A204.1 (cell line): ENCODE results near the gene PPP1R27.

ENCODE experiments used
- FAIRE-seq: peaks from 2 replicates; lab custom pipeline; 2012; peaks lifted over from hg19 to GRCh38; lab: Jason Lieb, UNC

PPP1R27 gene

DNA sequence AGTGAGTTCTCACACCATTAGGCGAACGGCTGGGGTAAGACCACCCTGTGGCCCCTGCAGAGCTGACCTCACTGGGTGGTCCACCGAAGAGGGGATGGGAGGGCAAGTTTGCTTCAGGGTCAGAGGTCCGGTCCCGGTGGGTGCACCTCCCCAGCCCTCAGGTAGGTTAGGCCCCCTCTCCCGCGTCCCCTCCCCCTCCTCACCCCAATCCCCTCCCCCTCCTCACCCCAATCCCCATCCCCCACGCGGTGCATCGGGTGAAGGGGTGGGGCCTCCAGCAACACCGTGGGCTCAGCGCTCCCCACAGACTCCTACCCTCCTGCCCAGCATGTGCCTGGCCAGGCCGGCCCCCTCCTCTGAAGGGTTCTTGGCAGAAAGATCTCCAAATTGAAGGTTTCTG lies 15.1 kb downstream of the PPP1R27 start:
- no peak for FAIRE-seq

DNA sequence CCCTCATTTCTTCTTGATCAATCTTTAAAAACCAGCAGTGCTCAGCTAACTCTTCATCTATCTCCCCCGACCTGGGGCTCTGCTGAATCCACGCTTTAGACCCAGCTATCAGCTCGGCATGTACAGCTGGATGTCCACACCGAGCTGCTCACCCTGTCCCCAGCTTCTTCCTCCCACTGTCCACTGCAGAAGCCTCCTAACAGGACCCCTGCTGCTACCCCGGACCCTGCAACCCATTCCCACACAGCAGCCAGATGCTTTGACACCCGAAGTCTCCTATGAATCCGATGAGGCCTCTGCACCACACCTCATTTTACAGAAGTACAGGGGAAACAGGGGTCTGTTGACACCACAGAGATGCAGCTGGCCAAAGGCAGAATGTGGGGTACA lies 17.1 kb downstream of the PPP1R27 start:
- no peak for FAIRE-seq

DNA sequence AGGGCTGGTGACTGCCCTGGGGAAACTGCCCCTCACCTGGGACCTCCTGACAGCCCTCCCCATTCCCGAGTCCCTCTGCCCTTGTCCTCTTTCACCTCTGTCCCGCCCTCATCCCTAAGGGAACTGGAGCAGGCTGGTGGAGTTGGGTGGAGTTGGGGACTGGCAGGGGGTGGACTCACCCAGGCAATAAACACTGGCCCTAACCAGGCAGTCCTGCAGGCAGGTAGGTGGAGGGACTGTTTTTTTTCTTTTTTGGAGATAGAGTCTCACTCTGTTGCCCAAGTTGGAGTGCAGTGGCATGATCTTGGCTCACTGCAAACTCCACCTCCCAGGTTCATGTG lies 19.2 kb downstream of the PPP1R27 start:
- FAIRE-seq, result no peak

GRCh38 chr17:81814748-81815645 lies 19.9 kb downstream of the PPP1R27 start:
- no peak for FAIRE-seq

DNA sequence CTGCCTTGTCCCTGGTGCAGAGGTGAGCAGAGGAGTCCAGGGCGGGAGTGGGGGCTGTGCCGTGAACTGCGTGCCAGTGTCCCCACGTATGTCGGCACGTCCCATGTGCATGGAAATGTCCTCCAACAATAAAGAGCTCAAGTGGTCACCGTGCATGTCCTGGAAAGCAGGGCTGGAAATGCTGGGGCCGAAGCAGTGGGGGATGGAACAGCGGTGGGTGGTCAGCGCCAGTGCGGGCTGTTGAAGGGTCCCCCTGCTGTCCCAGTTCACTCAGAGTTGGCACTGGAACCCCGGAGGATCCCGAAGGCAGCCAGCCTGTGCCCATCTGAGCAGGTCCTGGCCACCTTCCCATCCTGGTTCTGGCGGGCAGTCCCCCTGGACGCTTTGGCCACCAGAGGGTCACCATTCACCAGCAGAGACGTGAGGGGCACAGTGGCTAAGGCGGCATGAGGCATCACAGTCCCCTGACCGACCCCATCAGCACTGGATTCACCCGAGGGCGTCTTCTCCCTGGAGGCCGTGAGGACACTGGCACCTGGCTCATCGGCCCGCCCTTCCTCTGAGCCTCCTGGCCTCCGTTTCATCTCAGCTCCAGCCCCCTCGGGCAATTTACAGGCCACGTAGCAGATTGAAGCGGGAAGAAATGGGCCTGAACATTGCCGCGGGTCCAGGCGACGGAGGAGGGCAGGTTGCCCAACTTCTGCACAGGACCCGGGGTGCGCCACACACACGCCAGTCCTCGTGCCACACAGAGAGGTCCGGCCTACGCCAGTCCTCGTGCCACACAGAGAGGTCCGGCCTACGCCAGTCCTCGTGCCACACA lies 20.8 kb downstream of the PPP1R27 start:
- FAIRE-seq, result no peak

DNA sequence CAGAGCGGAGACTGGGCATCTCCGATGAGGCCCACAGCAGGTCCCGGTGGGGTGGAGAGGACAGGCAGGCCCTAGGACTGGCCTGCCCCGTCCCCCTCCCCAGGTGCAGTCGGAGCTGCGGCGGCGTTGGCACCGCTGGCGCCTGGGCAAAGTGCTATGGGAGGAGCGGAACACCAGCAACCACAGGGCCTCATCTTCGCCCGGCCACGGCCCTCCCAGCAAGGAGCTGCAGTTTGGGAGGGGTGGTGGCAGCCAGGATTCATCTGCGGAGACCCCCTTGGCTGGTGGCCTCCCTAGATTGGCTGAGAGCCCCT lies 21.5 kb downstream of the PPP1R27 start:
- no peak for FAIRE-seq

DNA sequence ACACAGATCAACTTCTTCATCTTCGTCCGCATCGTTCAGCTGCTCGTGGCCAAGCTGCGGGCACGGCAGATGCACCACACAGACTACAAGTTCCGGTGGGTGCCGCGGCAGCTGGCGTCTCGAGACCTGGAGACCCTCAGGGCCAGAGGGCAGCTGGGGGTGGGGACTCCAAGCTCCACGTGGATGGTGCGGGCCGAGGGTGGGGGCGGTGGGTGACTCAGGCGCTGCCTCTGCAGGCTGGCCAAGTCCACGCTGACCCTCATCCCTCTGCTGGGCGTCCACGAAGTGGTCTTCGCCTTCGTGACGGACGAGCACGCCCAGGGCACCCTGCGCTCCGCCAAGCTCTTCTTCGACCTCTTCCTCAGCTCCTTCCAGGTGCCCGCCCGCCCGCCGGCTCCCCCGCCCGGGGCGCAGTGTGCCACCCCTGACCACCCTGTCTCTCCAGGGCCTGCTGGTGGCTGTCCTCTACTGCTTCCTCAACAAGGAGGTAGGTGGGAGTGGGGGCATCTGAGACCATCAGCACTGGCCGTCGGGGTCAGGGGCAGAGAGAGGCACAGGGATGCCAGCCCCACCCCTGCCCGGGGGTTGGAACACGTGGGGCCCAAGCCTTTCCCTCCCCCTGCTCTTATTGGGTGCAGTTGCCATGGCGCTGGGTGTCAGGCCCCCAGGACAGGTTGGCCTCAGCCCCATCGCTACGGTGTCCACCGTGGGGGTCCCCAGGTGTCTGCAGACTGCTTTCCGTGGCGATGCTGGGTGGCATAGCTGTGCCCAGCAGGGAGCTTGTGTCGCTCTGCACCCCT lies 22.1 kb downstream of the PPP1R27 start:
- FAIRE-seq, result no peak

- FAIRE-seq, result no peak
Measured at GRCh38 chr17:81811705-81812570, 22.9 kb downstream of the PPP1R27 start.

DNA sequence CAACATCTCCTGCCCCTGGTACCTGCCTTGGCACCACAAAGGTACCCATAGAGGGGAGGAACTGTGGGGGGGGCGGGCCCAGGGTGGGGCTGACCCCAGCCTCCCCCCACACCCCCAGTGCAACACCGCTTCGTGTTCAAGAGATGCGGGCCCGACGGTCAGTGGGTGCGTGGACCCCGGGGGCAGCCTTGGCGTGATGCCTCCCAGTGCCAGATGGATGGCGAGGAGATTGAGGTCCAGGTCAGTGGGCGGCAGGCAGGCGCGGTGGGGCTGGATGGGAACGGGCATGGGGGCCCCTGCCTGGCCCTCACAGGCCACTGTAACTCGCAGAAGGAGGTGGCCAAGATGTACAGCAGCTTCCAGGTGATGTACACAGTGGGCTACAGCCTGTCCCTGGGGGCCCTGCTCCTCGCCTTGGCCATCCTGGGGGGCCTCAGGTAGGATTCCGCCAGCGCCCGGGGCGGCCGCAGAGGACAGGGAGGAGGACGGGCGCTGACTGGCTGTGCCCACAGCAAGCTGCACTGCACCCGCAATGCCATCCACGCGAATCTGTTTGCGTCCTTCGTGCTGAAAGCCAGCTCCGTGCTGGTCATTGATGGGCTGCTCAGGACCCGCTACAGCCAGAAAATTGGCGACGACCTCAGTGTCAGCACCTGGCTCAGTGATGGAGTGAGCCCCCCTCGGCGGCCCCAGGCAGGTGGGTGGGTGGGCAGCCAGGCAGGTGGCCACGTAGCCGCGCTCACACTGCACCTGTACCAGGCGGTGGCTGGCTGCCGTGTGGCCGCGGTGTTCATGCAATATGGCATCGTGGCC lies 23.8 kb downstream of the PPP1R27 start:
- no peak for FAIRE-seq

GRCh38 chr17:81810476-81810875 lies 24.4 kb downstream of the PPP1R27 start:
- no peak for FAIRE-seq

DNA sequence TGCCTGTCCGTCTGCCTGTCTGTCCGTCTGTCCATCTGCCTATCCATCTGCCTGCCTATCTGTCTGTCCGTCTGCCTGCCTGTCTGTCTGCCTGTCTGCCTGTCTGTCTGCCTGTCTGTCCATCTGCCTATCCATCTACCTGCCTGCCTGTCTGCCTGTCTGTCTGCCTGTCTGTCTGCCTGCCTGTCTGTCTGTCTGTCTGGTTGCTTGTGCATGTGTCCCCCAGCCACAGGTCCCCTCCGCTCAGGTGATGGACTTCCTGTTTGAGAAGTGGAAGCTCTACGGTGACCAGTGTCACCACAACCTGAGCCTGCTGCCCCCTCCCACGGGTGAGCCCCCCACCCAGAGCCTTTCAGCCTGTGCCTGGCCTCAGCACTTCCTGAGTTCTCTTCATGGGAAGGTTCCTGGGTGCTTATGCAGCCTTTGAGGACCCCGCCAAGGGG lies 25.3 kb downstream of the PPP1R27 start:
- FAIRE-seq, result no peak

GRCh38 chr17:81808778-81809555 lies 25.9 kb downstream of the PPP1R27 start:
- no peak for FAIRE-seq

DNA sequence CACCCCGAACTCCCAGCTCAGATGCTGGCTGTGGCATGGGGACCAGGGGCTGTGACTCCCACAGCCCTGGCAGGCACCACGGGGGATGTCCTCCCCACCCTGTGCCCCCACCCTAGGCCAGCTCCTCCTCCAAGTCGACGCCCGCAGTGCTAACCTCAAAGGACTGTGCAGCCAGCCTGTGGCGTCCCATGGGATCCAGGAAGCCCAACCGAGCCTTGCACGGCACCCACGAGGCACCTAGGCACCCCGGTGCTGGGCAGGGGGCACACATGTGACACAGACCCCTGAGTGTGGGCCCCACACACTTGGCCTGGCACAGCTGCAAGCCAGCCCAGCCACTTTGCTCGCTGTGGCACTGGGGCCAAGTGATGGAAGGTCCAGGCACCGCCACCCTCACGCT lies 27.0 kb downstream of the PPP1R27 start:
- no peak for FAIRE-seq

GRCh38 chr17:81807210-81807719 lies 27.6 kb downstream of the PPP1R27 start:
- FAIRE-seq, result no peak

GRCh38 chr17:81806461-81807209 lies 28.2 kb downstream of the PPP1R27 start:
- FAIRE-seq, result no peak

- FAIRE-seq, result no peak
Measured at GRCh38 chr17:81805707-81806460, 29.0 kb downstream of the PPP1R27 start.

- no peak for FAIRE-seq
Measured at GRCh38 chr17:81804559-81805399, 30.1 kb downstream of the PPP1R27 start.
